Activated CD4-positive, alpha-beta T cell treated with anti-CD3 and anti-CD28 coated beads for 36 hours (primary cell): ENCODE measurements around the gene SNAP25. TPM values are rescaled to one million over a fixed set of nuclear protein-coding genes. Genes with fewer than 3 reads are reported as not detected.
A peak's percentile ranks its signal among the peaks of the same experiment; 100 is the strongest.

Experiments
- ATAC-seq: fragments of 200-7000 bp; cut with Tn5 transposase; one replicate; pipeline ENCODE4 v1.10.0; 2021; ENCODE audit warnings: mild to moderate bottlenecking, moderate library complexity
- CTCF ChIA-PET: fragments of 350-600 bp; sonication (Branson Sonifier 250); formaldehyde crosslinking; loops from one replicate; lab custom pipeline; 2021; ENCODE audit warnings: antibody characterized with exemption; lab: Charles Lee
- POLR2A ChIA-PET: fragments of 350-600 bp; sonication (Branson Sonifier 250); formaldehyde crosslinking; loops from one replicate; lab custom pipeline; 2021; ENCODE audit warnings: antibody characterized with exemption, inconsistent platforms; lab: Charles Lee
- DNase-seq: peaks from one replicate; pipeline ENCODE4 v3.0.0-alpha.2; 2020
- H3K27ac Mint-ChIP-seq: one replicate; pipeline ENCODE4 v1.8.0; 2021; ENCODE audit warnings: mixed read lengths
- H3K27me3 Mint-ChIP-seq: one replicate; pipeline ENCODE4 v1.8.0; 2021; ENCODE audit warnings: mixed read lengths
- H3K36me3 Mint-ChIP-seq: one replicate; pipeline ENCODE4 v1.8.0; 2021; ENCODE audit warnings: low read depth, mixed read lengths
- H3K4me1 Mint-ChIP-seq: one replicate; pipeline ENCODE4 v1.8.0; 2021; ENCODE audit warnings: mixed read lengths
- H3K4me3 Mint-ChIP-seq: one replicate; pipeline ENCODE4 v1.8.0; 2021; ENCODE audit warnings: mild to moderate bottlenecking, moderate library complexity, mixed read lengths
- H3K9me3 Mint-ChIP-seq: one replicate; pipeline ENCODE4 v1.8.0; 2021; ENCODE audit warnings: low read depth, mixed read lengths
- intact Hi-C, 2 experiments: fragments of 100-400 bp; cut with DNase I in 1 of 2; cut with micrococcal nuclease in 1 of 2; formaldehyde crosslinking; loops; one replicate each; pipeline versions ENCODE4 v1.14.2 to v1.15.1; 2022 to 2024; cut with DNase I, micrococcal nuclease
- total RNA-seq, 2 experiments: library from RNA; stranded (reverse); gene quantifications; one replicate each; pipeline ENCODE4 v1.2.3, GENCODE V29; 2021

SNAP25 gene
- total RNA-seq, 2 experiments from 2014 or later: 0.18 to 0.27 TPM

GRCh38 chr20:10323729-10324128 lies 105.1 kb downstream of the SNAP25 start:
- Mint-ChIP-seq H3K27me3 (peaks cover 11% of the 10 kb centered on the region), H3K27ac (no peak overlapping the region), H3K9me3 (no peaks in the 10 kb centered on the region), H3K36me3 (no peaks in the 10 kb centered on the region), H3K4me3 (no peak overlapping the region), H3K4me1 (no peaks in the 10 kb centered on the region)
- ATAC-seq (no peak), DNase-seq (no peak)
- ChIA-PET POLR2A (no interaction called here), CTCF (no interaction called here)
- intact Hi-C loops: no loop called here

GRCh38 chr20:10324198-10324847 lies 105.7 kb downstream of the SNAP25 start:
- DNase-seq: no peak
- ChIA-PET POLR2A (no interaction called here), CTCF (no interaction called here)
- ATAC-seq: no peak
- Mint-ChIP-seq H3K27me3 (peaks cover 9% of the 10 kb centered on the region), H3K36me3 (no peaks in the 10 kb centered on the region), H3K9me3 (no peaks in the 10 kb centered on the region), H3K27ac (no peak overlapping the region), H3K4me3 (no peak overlapping the region), H3K4me1 (no peaks in the 10 kb centered on the region)
- intact Hi-C loops: no loop called here

DNA sequence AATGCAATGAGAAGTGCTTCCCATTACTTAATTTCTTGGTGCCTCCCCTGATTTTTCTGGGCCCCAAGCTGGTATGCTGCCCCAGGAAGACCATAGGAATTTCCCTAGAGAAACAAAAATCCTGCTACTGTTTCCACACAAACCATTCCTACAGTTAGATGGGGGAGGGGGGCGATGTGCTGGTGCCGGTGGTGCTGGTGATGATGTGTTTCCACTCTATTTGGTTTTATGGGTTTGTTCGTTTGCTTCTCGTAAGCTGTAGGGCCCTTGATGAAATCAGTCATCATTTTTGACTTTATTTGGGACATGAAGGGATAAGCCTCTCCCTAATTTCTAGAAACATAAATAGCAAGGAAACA lies 110.2 kb downstream of the SNAP25 start:
- H3K4me1 Mint-ChIP-seq: no peaks in the 10 kb centered on the region
- H3K4me3 Mint-ChIP-seq: no peak overlapping the region
- intact Hi-C loops: no loop called here
- ChIA-PET CTCF (no interaction called here), POLR2A (no interaction called here)
- no peaks in the 10 kb centered on the region for H3K9me3 Mint-ChIP-seq
- H3K27ac Mint-ChIP-seq: no peak overlapping the region
- ATAC-seq (no peak), DNase-seq (no peak)
- no peaks in the 10 kb centered on the region for H3K36me3 Mint-ChIP-seq
- H3K27me3 Mint-ChIP-seq: peaks cover 12% of the 10 kb centered on the region

- H3K4me1 Mint-ChIP-seq: no peaks in the 10 kb centered on the region
- no peaks in the 10 kb centered on the region for H3K9me3 Mint-ChIP-seq
- ChIA-PET CTCF (no interaction called here), POLR2A (no interaction called here)
- H3K36me3 Mint-ChIP-seq: no peaks in the 10 kb centered on the region
- H3K27me3 Mint-ChIP-seq: peaks cover 12% of the 10 kb centered on the region
- ATAC-seq (no peak), DNase-seq (no peak)
- intact Hi-C loops: no loop called here
- H3K4me3 Mint-ChIP-seq: no peak overlapping the region
- H3K27ac Mint-ChIP-seq: no peak overlapping the region
Measured at GRCh38 chr20:10329387-10330005, 110.9 kb downstream of the SNAP25 start.

GRCh38 chr20:10330071-10330470 lies 111.4 kb downstream of the SNAP25 start:
- DNase-seq: no peak
- intact Hi-C loops: no loop called here
- no peak for ATAC-seq
- Mint-ChIP-seq H3K27ac (no peak overlapping the region), H3K4me3 (no peak overlapping the region), H3K4me1 (no peaks in the 10 kb centered on the region), H3K27me3 (peaks cover 12% of the 10 kb centered on the region), H3K36me3 (no peaks in the 10 kb centered on the region), H3K9me3 (no peaks in the 10 kb centered on the region)
- ChIA-PET POLR2A (no interaction called here), CTCF (no interaction called here)

DNA sequence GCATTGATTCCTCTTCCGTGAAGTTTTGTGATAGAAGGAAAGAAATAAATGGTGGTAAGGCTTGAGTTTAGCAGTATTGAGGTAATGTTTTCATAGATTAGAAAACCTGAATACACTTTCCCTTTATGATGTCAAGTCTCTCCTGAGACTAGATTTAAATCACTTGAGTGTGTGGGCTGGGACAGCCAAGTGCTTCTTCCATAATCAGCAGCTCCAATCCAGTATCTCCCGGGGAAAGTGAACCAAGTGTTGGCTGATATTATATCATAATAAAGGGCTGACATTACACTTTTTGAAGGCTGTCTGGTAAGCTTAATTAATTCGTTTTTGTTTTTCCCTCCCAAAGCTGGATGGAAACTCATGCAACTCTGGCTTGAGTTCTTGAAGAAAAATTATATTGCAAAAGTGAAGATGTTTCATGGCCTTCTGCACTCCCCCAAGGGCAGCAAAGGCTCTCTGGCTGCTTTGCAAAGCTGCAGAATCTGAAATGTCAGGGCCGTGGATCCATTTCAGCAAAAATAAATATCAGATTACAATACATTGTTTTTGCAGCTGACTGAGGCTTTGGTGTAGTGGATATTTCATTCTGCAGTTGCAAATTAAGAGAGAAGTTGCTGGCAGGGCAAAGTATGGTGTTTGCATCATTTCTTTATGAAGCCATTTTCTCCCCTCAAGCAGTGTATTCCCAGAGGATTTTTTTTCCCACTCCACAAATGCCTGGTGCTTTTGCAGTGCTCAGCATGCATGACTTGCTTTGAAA lies 114.2 kb downstream of the SNAP25 start:
- intact Hi-C loops: no loop called here
- H3K27me3 Mint-ChIP-seq: peaks cover 14% of the 10 kb centered on the region
- ChIA-PET POLR2A (no interaction called here), CTCF (interaction anchor here (0.5 to 1.3 kb wide), 2 partner anchors 35 to 205 kb away, joined by 3 read pairs; no protein-coding TSS in a partner anchor)
- H3K4me3 Mint-ChIP-seq: no peak overlapping the region
- no peaks in the 10 kb centered on the region for H3K36me3 Mint-ChIP-seq
- H3K9me3 Mint-ChIP-seq: no peaks in the 10 kb centered on the region
- no peak for ATAC-seq
- H3K27ac Mint-ChIP-seq: no peak overlapping the region
- DNase-seq: no peak
- H3K4me1 Mint-ChIP-seq: peaks cover 3% of the 10 kb centered on the region

DNA sequence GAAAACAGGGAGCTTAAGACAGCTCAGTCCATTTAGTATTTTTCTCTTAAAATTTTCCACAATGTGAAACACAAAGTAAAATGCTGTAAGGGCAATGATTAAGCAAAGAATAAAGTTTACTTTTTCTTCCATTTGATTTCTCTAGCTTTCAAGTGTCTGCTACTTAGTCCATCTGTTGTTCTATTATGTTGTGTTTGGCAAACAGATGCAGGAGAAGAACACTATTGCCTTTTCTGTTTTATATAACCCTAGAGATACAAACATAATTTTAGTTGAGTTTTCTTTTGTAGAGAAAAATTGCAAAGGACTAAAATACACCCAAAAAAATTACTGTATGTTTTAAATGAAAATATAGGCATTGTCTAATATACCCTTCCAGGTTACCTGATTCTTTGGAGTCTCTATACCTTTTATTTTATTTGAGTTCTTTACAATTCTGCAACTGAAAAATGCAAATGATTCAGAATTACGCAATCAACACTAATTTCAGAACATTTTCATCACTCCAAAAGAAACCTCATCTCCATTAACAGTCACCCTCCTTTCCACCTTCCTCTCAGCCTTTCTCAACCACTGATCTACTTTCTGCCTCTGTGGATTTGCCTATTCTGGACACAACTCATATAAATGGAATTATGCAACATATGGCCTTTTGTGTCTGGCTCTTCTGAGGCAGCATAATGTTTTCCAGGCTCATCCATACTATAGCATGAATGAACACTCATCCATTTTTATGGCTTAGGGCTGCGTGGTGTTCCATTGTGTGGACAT lies 118.5 kb downstream of the SNAP25 start:
- POLR2A ChIA-PET: no interaction called here
- intact Hi-C loops: no loop called here

DNA sequence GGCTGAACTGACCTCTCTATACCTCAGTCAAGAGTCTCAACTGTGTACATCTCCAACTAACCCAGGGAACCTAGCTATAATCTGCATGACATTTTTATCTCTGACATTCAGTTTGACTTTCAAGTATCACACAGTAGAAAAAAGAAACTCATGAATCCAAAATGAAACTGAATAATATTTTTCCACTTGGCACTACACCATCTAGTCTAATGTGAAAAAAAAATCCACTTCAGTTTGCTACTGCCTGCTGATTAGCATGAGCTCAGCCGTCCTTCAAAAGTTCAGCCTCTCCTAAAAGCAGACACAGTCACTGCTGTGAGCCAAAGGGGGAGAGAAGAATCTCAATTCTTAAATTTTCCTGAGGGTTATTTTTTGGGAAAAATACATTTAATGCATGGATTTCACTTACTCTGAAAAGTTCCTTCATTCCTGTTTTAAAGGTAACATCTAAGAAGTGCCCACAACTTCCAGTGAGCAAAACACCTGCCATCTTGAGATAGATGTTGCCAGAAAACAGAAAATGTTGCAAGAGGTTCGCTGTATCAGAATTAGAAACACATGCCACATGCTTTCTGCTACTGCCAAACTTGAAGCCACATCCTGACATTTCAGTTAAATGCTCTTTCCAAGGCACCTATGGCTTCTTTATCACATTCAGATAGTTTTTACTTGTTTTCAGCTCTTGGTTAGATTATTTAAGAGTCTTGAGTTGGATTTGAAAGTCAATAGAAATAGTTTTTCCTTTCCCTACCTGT lies 120.0 kb downstream of the SNAP25 start:
- Mint-ChIP-seq H3K36me3 (no peaks in the 10 kb centered on the region), H3K27ac (no peak overlapping the region), H3K9me3 (no peaks in the 10 kb centered on the region), H3K4me3 (no peak overlapping the region), H3K27me3 (peaks cover 20% of the 10 kb centered on the region), H3K4me1 (peaks cover 9% of the 10 kb centered on the region)
- ChIA-PET CTCF (no interaction called here), POLR2A (no interaction called here)
- intact Hi-C loops: no loop called here
- no peak for DNase-seq
- no peak for ATAC-seq

More for the DNA sequence above, 118.5 kb downstream of the SNAP25 start:
- ATAC-seq: peak; percentile 30
- peaks cover 9% of the 10 kb centered on the region for H3K4me1 Mint-ChIP-seq
- no peak overlapping the region for H3K27ac Mint-ChIP-seq
- DNase-seq: no peak
- H3K36me3 Mint-ChIP-seq: no peaks in the 10 kb centered on the region
- no peak overlapping the region for H3K4me3 Mint-ChIP-seq
- H3K9me3 Mint-ChIP-seq: no peaks in the 10 kb centered on the region
- CTCF ChIA-PET: interaction anchor here (0.7 to 1.2 kb wide), 3 partner anchors 15 to 55 kb away, joined by 3 to 5 read pairs (median 3); no protein-coding TSS in a partner anchor
- peaks cover 18% of the 10 kb centered on the region for H3K27me3 Mint-ChIP-seq

- CTCF ChIA-PET: interaction anchor here (0.6 kb wide), 1 partner anchor 25 kb away, joined by 3 read pairs; no protein-coding TSS in a partner anchor
- ATAC-seq: no peak
- no peaks in the 10 kb centered on the region for H3K9me3 Mint-ChIP-seq
Measured at GRCh38 chr20:10339609-10340008, 121.0 kb downstream of the SNAP25 start.

GRCh38 chr20:10342152-10342551 lies 123.5 kb downstream of the SNAP25 start:
- H3K9me3 Mint-ChIP-seq: no peaks in the 10 kb centered on the region
- ATAC-seq: no peak
- peaks cover 9% of the 10 kb centered on the region for H3K4me1 Mint-ChIP-seq
- ChIA-PET CTCF (no interaction called here), POLR2A (no interaction called here)
- no peak overlapping the region for H3K27ac Mint-ChIP-seq
- H3K27me3 Mint-ChIP-seq: peaks cover 17% of the 10 kb centered on the region
- H3K4me3 Mint-ChIP-seq: no peak overlapping the region
- intact Hi-C loops: no loop called here
- no peaks in the 10 kb centered on the region for H3K36me3 Mint-ChIP-seq
- DNase-seq: no peak

More at GRCh38 chr20:10339609-10340008, 121.0 kb downstream of the SNAP25 start:
- no peak for DNase-seq
- Mint-ChIP-seq H3K4me1 (peaks cover 9% of the 10 kb centered on the region), H3K36me3 (no peaks in the 10 kb centered on the region), H3K27me3 (peaks cover 17% of the 10 kb centered on the region), H3K27ac (no peak overlapping the region), H3K4me3 (no peak overlapping the region)
- POLR2A ChIA-PET: no interaction called here
- intact Hi-C loops: no loop called here

DNA sequence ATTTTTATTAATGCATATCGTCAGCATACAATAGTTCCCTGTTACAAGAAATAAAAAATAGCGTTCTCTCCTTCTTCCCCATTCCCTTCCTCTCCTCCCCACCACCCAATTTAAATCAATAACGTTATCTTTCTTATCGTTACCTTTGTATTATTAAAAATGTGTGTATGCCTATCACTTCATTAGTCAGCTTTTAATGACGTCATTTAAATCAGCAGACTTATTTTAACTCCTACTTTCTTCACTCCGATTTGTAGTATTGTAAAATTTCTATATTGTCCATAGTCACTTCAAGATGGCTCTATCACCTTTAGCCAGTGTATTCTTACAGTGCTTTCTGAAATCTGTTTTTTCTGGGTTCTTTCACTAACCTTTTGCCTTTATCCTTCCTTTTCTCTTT lies 126.3 kb downstream of the SNAP25 start:
- no peaks in the 10 kb centered on the region for H3K36me3 Mint-ChIP-seq
- intact Hi-C loops: no loop called here
- ATAC-seq (no peak), DNase-seq (no peak)
- ChIA-PET POLR2A (no interaction called here), CTCF (no interaction called here)
- no peak overlapping the region for H3K27ac Mint-ChIP-seq
- H3K27me3 Mint-ChIP-seq: peaks cover 7% of the 10 kb centered on the region
- H3K9me3 Mint-ChIP-seq: no peaks in the 10 kb centered on the region
- no peak overlapping the region for H3K4me3 Mint-ChIP-seq
- H3K4me1 Mint-ChIP-seq: no peaks in the 10 kb centered on the region
